ENCODE data around the gene FGD4.

DNA sequence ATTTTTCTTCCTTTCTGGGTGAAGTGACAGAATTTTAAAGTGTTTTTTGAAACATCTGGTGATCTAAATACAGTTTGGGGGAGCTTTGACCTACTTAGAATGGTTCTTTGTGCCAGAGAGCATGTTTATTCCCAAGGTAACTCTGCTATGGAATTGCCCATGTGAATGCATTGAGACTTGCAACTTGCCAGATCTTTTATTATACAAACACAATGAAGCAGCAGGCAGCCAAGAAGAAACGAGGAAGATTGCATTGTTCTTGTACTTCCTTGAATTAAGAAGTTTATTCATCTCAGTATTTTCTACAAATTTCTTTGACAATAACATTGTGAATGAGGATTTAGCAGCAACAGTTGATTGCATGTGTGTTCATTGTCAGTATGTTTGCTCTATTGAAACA is 55.5 kb downstream of the FGD4 start:
- no peak for TF ChIP-seq EZH2 (IDR thresholded peaks at IDR 0.05; ENCODE audit: insufficient read depth, poor library complexity, severe bottlenecking)
- no peak for TF ChIP-seq EZH2phosphoT487 (IDR thresholded peaks at IDR 0.05; ENCODE audit: insufficient read depth, low read depth)

All from GM23248 (cell line).